Neural crest cell (in vitro differentiated cells): ENCODE data around the gene HES3. TPM values are rescaled to one million over a fixed set of nuclear protein-coding genes. Genes with fewer than 3 reads are reported as not detected.
A peak's percentile ranks its signal among the peaks of the same experiment; 100 is the strongest.

Experiments
- DNase-seq: peaks from one replicate; pipeline ENCODE4 v3.0.0; 2021; ENCODE audit warnings: low read depth, mixed read lengths, low spot score
- H3K27ac Mint-ChIP-seq: one replicate; pipeline ENCODE4 v1.8.0; 2021; ENCODE audit warnings: mild to moderate bottlenecking, mixed read lengths; ENCODE audit not compliant: unreplicated experiment
- H3K27me3 Mint-ChIP-seq: 2 replicates; pipeline ENCODE4 v1.8.0; 2021; ENCODE audit warnings: low read depth, mild to moderate bottlenecking, mixed read lengths
- H3K36me3 Mint-ChIP-seq: 2 replicates; pipeline ENCODE4 v1.8.0; 2021; ENCODE audit warnings: low read depth, mild to moderate bottlenecking, mixed read lengths
- H3K4me1 Mint-ChIP-seq: 2 replicates; pipeline ENCODE4 v1.8.0; 2021; ENCODE audit warnings: mixed read lengths
- H3K4me3 Mint-ChIP-seq: one replicate; pipeline ENCODE4 v1.8.0; 2021; ENCODE audit warnings: mild to moderate bottlenecking, mixed read lengths
- H3K9me3 Mint-ChIP-seq: 2 replicates; pipeline ENCODE4 v1.8.0; 2021; ENCODE audit warnings: mixed read lengths
- total RNA-seq: library from RNA; stranded (reverse); gene quantifications from 2 replicates; pipeline ENCODE4 v1.2.1, GENCODE V29; 2021
- TF ChIP-seq, protein P1 (sequence below): fragments of 200-600 bp; sonication (generic); conservative IDR thresholded peaks from 2 replicates; pipeline ENCODE4 v1.5.0; 2021; ENCODE audit warnings: antibody characterized with exemption, mild to moderate bottlenecking

The HES3 gene
- total RNA-seq, 1 donor from 2014 or later, result 23.6 TPM

GRCh38 chr1:6245086-6245868, 1.3 kb downstream of the HES3 start:
- Mint-ChIP-seq H3K4me3 (peak overlapping the region; percentile 70), H3K36me3 (no peaks in the 10 kb centered on the region), H3K27me3 (peaks cover 77% of the 10 kb centered on the region), H3K4me1 (peaks cover 28% of the 10 kb centered on the region), H3K9me3 (no peaks in the 10 kb centered on the region), H3K27ac (no peak overlapping the region)
- TF ChIP-seq, protein P1, sequence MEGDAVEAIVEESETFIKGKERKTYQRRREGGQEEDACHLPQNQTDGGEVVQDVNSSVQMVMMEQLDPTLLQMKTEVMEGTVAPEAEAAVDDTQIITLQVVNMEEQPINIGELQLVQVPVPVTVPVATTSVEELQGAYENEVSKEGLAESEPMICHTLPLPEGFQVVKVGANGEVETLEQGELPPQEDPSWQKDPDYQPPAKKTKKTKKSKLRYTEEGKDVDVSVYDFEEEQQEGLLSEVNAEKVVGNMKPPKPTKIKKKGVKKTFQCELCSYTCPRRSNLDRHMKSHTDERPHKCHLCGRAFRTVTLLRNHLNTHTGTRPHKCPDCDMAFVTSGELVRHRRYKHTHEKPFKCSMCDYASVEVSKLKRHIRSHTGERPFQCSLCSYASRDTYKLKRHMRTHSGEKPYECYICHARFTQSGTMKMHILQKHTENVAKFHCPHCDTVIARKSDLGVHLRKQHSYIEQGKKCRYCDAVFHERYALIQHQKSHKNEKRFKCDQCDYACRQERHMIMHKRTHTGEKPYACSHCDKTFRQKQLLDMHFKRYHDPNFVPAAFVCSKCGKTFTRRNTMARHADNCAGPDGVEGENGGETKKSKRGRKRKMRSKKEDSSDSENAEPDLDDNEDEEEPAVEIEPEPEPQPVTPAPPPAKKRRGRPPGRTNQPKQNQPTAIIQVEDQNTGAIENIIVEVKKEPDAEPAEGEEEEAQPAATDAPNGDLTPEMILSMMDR, result peak; percentile 78
- DNase-seq, result peak; percentile 87

- H3K36me3 Mint-ChIP-seq, result no peaks in the 10 kb centered on the region
- H3K9me3 Mint-ChIP-seq, result no peaks in the 10 kb centered on the region
- H3K4me3 Mint-ChIP-seq, result peak overlapping the region; percentile 94
- peak overlapping the region; percentile 81 for H3K27ac Mint-ChIP-seq
- H3K4me1 Mint-ChIP-seq, result peaks cover 23% of the 10 kb centered on the region
- TF ChIP-seq, protein P1, result no peak
- peaks cover 79% of the 10 kb centered on the region for H3K27me3 Mint-ChIP-seq
- peak; percentile 71 for DNase-seq
These were observed 2.0 kb downstream of the HES3 start for GRCh38 chr1:6245869-6246496.

- Mint-ChIP-seq H3K4me3 (peak overlapping the region; percentile 94), H3K36me3 (no peaks in the 10 kb centered on the region), H3K27ac (peak overlapping the region; percentile 90), H3K27me3 (peaks cover 77% of the 10 kb centered on the region), H3K4me1 (peaks cover 15% of the 10 kb centered on the region), H3K9me3 (no peaks in the 10 kb centered on the region)
- peak; percentile 95 for DNase-seq
- TF ChIP-seq, protein P1, result peak; percentile 98
These were observed 2.8 kb downstream of the HES3 start for GRCh38 chr1:6246497-6247467.

DNA sequence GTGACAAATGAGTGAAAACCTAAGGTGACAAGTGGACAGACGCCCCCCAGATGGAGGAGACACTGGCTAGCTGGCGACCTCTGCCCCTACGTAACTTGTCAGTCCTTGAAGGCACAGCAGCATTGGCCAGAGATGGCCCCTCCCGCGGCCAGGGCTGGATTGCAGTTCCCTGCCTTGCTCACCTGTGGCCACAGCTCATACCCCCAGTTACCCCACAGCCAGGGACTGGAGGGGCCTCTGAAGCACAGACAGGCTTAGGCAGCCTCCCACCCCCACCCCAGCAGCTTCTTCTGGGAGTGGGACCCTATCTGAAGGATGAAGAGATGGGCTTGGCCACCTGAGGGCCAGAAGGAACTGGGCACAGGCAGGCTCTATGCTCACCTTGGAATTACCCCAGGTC, 3.7 kb downstream of the HES3 start:
- Mint-ChIP-seq H3K27me3 (peaks cover 79% of the 10 kb centered on the region), H3K9me3 (no peaks in the 10 kb centered on the region), H3K27ac (no peak overlapping the region), H3K36me3 (no peaks in the 10 kb centered on the region), H3K4me1 (peaks cover 15% of the 10 kb centered on the region), H3K4me3 (peak overlapping the region; percentile 94)
- TF ChIP-seq, protein P1, result no peak
- DNase-seq, result no peak

GRCh38 chr1:6248161-6248776, 4.3 kb downstream of the HES3 start:
- peak overlapping the region; percentile 44 for H3K4me3 Mint-ChIP-seq
- no peaks in the 10 kb centered on the region for H3K36me3 Mint-ChIP-seq
- peaks cover 15% of the 10 kb centered on the region for H3K4me1 Mint-ChIP-seq
- no peak for DNase-seq
- peaks cover 75% of the 10 kb centered on the region for H3K27me3 Mint-ChIP-seq
- no peak overlapping the region for H3K27ac Mint-ChIP-seq
- TF ChIP-seq, protein P1, result no peak
- H3K9me3 Mint-ChIP-seq, result no peaks in the 10 kb centered on the region
